DLD1 (cell line): Measurements from ENCODE around the gene FBXW11.

Experiments
- in situ Hi-C: cut with HindIII; loops from 2 replicates; pipeline ENCODE4 v1.10.0; 2017; ENCODE audit warnings: low sequenced_read_pairs

The FBXW11 gene

GRCh38 chr5:172006321-172007174 is at the start of gene FBXW11:
Gene FBXW11, minus strand, starts transcription at chr5:172006638. Its CDS starts 136 bp downstream, at chr5:172006502.
- in situ Hi-C loops, result no loop called here

- in situ Hi-C loops, result no loop called here
Measured at GRCh38 chr5:172055996-172056395, 49.6 kb upstream of the FBXW11 start.

GRCh38 chr5:172055421-172055820 is 49.0 kb upstream of the FBXW11 start:
- in situ Hi-C loops, result no loop called here

- in situ Hi-C loops, result no loop called here
Measured at GRCh38 chr5:172054611-172055153, 48.2 kb upstream of the FBXW11 start.

- in situ Hi-C loops, result no loop called here
Measured at GRCh38 chr5:172052450-172053236, 46.2 kb upstream of the FBXW11 start.

GRCh38 chr5:172051643-172052339 is 45.4 kb upstream of the FBXW11 start:
- in situ Hi-C loops, result no loop called here

GRCh38 chr5:172050080-172050479 is 43.6 kb upstream of the FBXW11 start:
- in situ Hi-C loops, result no loop called here

GRCh38 chr5:172049226-172049796 is 42.9 kb upstream of the FBXW11 start:
- in situ Hi-C loops, result no loop called here

GRCh38 chr5:172048539-172049101 is 42.2 kb upstream of the FBXW11 start:
- in situ Hi-C loops, result no loop called here

GRCh38 chr5:172048170-172048422 is 41.7 kb upstream of the FBXW11 start:
- in situ Hi-C loops, result no loop called here

- in situ Hi-C loops, result no loop called here
Measured at GRCh38 chr5:172046593-172046992, 40.2 kb upstream of the FBXW11 start.

- in situ Hi-C loops, result no loop called here
Measured at GRCh38 chr5:172045315-172045632, 38.8 kb upstream of the FBXW11 start.

GRCh38 chr5:172044631-172045314 is 38.3 kb upstream of the FBXW11 start:
- in situ Hi-C loops, result no loop called here

- in situ Hi-C loops, result no loop called here
Measured at GRCh38 chr5:172043865-172044264, 37.4 kb upstream of the FBXW11 start.

- in situ Hi-C loops, result no loop called here
Measured at GRCh38 chr5:172042183-172042582, 35.7 kb upstream of the FBXW11 start.

GRCh38 chr5:172038167-172038566 is 31.7 kb upstream of the FBXW11 start:
- in situ Hi-C loops, result no loop called here

GRCh38 chr5:172035049-172035448 is 28.6 kb upstream of the FBXW11 start:
- in situ Hi-C loops, result no loop called here

- in situ Hi-C loops, result no loop called here
Measured at GRCh38 chr5:172031894-172032461, 25.5 kb upstream of the FBXW11 start.

- in situ Hi-C loops, result no loop called here
Measured at GRCh38 chr5:172029876-172030275, 23.4 kb upstream of the FBXW11 start.

- in situ Hi-C loops, result no loop called here
Measured at GRCh38 chr5:172028167-172028566, 21.7 kb upstream of the FBXW11 start.
